T-helper 1 cell (primary cell): ENCODE measurements around the gene MYO6.
A peak's percentile ranks its signal among the peaks of the same experiment; 100 is the strongest.
"Not testable (repeated sequence)": the region's sequence is repeated elsewhere in the genome, so short reads cannot be mapped to it uniquely, and the experiment has no call there.

Experiments used
- DNase-seq, 5 donors: peaks; one replicate each; pipeline ENCODE4 v3.0.0-alpha.2; 2012 to 2020

The MYO6 gene

DNA sequence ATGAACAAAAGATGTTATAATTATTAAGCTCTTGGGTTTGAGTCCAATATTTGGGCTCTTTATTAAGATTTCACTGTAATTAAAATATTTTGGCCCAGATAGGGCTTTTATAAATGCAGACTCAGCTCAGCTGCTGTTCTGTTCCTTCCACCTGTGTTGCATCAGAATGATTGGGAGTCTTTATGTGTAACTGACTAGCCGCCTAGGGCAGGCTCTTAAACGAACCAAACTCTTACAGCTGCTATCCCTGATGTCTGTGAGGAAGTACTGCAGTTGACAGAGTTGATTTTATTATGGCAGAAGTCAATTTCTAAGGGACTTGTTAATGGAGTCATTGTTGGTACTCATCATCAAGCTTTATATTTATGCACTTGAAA is 144.7 kb downstream of the MYO6 start:
- no peak for DNase-seq

DNA sequence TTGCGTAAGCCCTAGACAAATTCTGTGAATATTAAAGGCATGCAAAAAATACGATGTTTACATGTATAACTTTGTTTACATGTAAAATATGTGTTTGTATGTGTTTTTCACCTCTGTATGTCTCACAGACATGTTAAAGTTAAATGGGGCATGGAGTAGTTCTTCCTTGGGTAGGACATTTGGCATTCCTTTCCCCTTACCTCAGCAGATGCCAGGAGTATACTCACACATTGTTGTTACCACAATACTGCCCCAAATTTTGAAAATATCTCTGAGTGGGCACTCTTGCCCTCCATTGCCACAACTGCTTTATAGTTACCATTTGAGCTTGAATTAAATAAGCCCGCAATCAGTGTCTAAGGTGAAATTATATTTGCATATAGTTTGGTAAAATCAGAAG is 147.5 kb downstream of the MYO6 start:
- no peak for DNase-seq

DNA sequence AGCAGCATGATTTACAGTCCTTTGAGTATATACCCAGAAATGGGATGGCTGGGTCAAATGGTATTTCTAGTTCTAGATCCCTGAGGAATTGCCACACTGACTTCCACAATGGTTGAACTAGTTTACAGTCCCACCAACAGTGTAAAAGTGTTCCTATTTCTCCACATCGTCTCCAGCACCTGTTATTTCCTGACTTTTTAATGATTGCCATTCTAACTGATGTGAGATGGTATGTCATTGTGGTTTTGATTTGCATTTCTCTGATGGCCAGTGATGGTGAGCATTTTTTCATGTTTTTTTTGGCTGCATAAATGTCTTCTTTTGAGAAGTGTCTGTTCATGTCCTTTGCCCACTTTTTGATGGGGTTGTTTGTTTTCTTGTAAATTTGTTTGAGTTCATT is 151.2 kb downstream of the MYO6 start:
- DNase-seq: not testable (repeated sequence)

DNA sequence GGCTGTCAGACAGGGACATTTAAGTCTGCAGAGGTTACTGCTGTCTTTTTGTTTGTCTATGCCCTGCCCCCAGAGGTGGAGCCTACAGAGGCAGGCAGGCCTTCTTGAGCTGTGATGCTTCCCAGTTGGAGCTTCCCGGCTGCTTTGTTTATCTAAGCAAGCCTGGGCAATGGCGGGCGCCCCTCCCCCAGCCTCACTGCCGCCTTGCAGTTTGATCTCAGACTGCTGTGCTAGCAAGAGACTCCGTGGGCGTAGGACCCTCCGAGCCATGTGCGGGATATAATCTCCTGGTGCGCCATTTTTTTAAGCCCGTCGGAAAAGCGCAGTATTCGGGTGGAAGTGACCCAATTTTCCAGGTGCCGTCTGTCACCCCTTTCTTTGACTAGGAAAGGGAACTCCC is 156.1 kb downstream of the MYO6 start:
- not testable (repeated sequence) for DNase-seq

DNA sequence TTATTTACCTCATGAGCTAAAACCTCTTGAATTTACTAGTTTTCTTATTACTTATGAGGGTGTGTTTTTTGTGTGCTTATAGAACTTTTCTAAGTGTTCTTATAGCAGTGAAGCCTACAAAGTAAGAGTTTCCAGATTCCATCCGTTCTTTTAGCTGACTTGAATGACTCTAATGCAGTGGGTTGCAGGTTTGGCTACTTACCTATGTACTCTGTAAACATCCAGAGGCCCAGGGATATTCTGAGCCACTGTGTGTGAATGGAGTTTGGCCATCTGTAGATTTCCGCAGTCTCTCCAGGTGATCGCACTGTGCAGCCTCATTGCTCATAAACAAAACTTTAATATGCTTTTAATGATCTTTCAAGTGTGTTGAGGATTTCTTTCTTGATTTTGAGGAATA is 157.8 kb downstream of the MYO6 start:
- DNase-seq: no peak

DNA sequence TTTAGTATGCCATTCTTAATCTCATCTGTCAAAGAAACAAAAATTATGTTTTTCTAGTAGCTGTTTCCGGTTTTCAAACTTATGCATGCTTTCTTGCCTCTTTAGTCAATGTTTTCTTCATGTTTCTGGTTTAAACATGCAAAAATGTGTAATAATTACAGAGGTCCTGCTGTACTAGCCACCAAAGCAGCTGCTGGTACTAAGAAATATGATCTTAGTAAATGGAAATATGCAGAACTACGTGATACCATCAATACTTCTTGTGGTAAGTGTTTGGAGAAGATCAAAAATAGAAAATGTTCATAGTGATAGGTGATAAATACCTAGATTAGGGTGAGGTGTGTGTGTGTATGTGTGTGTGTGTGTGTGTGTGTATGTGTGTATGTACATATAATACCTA is 158.4 kb downstream of the MYO6 start:
- DNase-seq: no peak

DNA sequence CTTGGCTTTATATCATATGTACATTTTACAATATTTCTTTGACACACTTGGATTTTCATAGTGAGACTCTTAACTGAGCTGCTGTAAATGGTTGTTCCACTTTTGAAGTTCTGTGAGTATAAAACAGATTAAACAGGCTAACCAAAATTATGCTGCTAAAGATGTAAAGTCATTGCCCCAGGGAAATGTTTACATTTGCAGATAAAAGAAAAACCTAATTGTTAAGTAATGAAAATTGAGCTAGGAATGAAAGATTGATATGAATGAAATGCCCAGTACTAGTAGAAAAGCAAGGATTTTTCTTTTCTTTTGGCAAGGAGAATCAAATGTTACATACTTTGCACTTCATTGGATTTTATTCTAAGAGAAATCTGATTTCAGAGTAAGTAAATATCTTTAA is 164.0 kb downstream of the MYO6 start:
- no peak for DNase-seq

DNA sequence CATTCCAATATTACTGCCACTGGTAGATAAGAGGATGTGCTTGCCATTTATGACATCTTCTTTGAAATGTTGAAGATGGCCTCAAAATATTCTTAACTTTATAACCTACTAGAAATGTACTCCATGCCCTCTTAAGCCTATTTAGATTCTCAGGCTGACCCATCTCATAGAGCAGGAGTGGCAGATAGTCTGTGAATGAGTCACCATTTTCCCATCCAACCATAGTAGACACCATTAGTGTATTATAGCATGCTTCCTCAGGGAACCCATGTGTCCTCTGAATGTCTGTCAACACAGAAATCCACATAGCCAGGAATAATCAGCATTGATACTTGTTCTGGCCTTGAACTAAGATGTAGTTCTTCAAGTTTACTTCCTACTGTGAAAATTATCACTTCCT is 173.2 kb downstream of the MYO6 start:
- no peak for DNase-seq

DNA sequence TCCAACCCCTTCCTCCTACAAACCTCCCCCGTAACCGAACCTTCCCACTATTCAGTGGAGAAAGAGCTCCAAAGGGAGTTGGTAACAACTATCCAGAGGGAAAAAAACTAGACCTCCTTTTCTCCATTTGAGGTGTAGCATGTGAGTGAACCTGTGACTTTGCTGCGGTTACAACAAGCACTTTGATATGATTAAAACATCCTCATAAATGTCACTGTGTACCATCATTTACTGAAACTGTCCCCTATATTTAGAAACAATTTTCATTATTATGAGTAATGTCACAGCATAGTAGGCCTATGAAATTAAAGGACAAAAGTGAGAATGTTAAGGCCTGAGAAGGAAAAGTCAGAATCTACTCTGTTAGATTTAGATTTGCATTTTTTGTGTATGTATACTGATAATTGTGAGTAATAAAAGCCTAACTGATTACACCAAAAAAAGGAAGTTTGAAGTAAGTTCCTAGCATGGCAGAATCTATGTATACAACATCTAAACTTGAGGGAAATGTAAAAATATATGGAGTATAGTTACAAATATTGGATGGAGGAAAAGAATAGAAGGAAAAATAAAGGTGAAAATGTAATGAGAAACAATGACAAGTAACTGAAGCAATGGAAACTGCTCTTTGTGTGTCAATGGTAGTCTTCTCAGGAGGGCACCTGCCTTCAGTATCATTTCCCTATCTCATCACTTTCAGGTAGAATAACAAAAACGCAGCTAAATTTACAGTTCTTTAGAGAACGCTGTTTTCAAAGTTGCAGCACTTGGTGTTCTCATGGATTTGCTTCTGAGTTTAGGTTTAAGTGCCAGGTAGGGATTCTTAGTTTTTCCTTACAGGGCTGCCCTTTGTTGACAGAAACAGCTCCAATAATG is 177.5 kb downstream of the MYO6 start:
- DNase-seq: no peak

DNA sequence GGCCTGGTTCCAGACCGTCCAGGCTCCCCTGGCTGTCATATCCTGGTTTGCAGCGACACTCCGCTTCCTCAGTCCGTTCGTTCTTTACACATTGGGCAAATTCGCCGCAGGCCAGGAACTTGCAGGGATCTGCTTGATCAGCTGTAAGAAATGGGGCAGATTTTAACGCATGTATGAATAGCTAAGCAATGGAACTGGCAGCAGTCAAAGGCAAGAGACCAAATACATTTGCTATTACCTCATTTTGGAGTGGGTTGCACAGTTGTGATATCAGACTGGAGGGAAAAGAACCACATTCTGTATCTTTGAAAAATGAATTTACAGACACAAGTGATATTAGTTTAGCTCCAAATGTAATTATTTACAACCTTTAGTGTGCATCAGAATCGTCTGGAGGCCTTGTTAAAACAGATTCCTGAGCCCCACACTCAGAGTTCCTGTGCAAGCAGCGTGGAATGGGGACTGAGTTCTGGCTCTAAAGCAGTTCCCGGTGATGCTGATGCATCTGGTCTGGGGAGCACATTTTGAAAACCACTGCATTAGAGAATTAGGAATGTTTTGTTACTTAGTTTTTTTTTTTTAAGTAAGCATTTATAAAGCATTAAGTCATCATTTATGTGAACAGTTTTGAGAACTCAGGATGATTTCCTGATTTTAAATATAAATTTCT is 182.1 kb downstream of the MYO6 start:
- DNase-seq: no peak

DNA sequence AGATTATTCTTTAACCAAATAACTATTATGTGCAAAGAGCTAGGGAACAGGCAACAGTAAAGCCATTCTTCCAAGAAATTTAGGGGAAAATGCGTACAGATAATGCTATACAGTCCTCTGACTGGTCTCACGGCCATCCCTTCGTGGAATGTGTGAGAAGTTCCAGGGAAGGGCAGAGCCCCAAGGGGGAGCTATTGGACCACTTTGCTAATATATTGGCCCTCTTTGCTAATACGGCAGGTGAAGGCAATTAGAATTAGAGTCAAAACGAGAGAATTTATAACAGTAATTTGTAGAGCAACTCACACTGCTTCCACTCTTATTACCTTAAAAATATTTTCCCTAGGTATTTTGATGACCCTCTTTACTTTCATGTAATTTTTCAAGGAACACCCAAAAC is 183.0 kb downstream of the MYO6 start:
- DNase-seq: no peak

DNA sequence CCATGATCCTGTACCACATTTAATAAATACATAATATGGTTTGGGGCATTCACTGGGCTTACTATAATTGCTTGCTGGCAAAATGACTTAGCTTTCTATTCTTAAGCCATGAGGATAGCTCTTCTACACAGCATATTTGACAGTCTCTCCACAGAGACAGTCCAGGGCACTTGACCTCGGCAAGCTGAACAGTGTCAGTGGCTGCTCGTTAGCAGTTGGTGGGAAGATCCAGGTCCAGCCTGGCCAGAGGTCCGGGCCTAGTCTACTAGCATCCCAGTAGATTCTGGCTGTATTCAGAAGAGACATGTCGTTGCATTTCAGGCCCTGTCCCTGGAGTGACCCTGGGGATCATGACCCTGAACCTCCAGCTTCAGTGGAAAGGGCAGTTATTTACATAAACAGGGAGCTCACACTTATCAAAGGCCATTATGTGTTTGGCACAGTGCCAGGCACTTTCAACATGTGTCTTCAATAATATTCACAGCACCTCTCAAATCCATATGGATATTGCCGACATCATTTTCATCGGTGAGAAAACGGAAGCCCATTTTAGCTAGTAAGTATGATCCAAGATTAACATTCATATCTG is 184.4 kb downstream of the MYO6 start:
- no peak for DNase-seq

DNA sequence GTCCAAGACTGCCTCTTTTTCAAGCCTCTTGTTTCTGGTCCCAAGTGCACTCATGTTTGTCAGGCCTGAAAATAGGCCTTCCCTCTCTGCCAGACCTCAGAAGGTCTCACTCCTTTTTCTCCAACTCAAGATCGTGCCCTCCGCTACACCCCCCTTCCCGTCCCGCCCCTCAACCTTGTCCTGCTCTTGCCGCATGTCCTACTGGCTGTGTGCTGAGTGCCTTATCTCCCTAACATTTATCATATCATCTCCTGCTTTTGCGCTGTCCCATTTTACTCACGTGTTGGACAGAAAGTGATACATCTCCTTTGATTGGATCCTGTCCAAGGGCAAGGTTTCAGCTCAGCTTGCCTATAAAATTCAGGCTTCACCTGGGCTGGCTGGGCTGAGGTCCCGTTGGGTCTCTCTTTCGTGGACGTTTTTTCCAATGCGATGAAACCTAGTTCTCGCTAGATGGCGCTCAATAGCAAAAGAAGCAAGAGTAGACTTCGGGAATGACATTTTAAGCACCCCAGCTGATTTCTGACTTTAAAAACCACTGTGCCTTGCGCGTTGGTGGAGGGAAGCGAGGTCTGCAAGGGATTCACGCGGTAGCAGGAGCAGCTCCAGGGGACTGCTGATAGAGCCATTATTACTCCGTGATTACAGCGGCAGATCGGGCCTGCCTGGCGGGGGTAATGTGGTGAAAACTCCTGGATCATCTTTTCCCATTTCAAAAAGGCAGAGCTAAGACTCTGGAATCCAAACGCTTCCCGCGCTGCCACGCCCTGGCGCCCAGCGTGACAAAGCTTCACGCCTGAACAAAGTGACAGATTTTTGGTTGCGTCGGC is 185.8 kb downstream of the MYO6 start:
- DNase-seq: peak in 2 of 5 donors; percentile 6 to 32

DNA sequence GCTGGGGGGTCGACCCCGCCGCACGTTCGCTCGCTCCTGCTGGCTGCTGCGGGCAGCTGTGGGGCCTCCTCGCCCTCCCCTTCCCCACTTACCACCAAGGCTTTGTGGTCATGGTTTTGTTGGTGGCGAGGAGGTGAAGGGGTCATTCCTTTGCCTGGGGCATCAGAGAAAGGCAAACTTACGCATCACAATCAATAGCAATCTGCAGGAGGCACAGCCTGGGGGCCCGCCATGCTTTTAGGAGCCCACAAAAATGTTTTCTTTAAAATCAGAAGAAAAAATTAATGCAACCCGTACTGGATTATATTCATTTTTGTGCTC is 186.4 kb downstream of the MYO6 start:
- no peak for DNase-seq

DNA sequence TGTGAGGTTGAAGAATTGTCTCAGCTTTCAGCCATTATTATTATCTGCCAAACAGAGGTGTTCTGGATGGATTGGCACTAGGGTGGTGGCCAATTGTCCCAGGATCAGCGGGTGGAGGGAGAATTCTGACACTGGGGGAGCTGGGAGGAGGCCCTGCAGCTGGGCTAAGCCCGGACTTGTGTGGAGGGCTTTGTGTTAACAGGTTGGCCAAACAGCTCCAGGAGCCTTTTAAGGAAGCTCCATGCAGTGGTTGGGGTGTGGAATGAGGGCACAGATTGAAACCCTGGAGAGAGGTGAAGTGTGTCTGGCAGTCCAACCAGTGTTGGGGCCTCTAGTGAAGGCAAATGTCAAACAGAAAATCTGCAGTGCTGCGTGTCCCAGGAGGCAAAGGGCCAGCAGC is 187.6 kb downstream of the MYO6 start:
- DNase-seq: no peak

DNA sequence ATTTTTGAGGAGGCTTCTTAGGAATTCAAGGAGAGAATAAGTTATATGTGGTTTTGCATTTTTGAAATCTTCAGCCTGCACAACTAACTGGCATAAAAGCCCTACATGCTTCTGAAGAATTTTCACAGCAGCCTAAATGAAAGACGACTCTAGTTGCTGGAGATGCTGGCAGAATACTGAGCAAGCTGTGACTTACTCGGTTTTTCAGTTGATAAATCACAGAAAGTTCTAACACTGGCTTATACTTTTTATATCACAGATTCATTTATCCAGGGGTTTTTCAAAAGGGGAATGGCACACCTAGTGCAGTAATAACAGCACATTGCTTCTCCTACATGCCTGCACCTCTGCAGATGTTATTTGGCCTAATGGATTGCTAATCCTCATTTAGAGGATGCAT is 188.8 kb downstream of the MYO6 start:
- DNase-seq: no peak

DNA sequence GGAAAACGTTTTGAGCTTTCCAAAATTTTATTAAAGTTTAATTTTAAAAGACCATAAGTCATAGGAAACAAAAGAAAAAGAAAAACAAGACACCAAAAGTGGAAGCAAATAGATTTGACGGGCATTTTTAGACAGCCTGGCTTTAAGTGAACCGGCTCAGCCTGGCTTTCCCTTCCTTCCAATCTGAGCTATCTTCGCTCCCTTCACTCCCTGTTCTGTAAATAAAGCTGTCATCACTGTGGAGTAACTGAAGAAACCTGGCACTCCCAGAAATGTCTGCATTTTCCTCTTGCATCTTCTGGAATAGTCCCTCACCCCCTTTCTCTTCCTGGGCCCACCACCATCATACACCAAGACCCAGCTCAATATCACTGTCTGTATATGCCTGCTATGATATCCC is 191.5 kb downstream of the MYO6 start:
- DNase-seq: no peak

DNA sequence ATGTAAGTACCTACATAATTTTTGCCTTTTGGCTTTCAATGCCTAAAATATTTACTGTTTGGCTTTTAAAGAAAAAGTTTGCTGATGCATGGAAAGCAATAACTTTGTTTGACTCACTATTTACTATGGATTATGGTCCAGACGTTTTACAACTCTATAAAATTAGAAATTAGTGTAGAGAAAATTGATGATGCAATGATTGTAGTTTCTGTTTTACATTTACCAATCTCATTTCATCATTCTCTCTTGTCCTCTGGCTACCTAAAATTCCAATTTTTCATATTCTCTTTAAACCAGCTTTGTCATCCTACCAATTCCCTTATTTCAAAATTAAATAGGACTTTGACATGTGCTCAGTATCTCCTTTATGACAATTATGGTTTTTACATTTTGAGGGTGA is 192.5 kb downstream of the MYO6 start:
- DNase-seq: no peak

DNA sequence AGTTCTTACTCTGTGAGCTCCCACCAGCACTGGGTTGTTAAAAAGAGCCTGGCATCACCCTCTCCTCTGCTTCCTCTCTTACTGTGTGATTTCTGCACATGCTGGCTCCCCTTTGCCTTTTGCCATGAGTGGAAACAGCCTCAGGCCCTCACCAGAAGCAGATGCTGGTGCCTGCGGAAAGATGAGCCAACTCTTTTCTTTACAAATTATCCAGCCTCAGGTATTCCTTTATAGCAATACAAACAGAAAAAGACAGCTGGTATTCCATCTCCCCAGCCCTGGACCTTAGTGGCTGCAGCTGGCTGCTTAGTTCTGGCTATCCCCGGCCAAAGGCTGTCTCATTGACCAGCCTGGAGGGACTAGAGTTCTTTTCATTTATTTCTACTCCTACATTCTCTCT is 194.3 kb downstream of the MYO6 start:
- DNase-seq: no peak

DNA sequence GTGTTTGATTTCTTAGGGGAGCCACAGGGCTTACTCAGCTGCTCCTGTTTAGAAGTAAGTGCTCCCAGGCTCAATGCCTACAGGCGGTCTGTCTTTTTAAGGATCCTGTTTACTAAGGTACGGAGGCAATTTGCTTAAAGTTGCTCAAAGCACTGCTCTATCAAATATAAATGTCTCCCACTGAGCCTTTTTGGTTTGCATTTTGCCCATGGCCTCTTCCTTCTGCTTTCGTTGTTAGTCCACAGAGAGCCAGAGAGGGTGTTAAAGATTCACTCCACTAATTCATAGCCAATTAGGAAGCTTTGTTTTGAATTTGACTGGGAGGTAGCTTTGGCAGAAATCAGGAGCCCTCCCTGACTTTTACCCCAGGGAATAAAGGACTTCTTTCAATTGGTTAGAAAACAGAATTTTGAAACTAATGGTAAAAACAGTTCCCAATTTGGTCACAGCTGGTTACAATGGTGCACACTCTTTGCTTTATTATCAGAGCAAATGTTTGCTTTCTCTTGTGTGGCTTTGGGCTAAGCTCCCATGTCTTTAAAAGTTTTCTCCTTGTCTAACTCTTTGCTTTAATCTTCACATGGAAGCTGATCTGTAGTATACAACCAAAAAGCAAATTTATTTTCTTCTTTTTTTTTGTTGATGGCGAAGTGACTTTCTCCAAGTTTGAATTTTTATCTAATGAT is 197.2 kb downstream of the MYO6 start:
- DNase-seq: no peak

DNA sequence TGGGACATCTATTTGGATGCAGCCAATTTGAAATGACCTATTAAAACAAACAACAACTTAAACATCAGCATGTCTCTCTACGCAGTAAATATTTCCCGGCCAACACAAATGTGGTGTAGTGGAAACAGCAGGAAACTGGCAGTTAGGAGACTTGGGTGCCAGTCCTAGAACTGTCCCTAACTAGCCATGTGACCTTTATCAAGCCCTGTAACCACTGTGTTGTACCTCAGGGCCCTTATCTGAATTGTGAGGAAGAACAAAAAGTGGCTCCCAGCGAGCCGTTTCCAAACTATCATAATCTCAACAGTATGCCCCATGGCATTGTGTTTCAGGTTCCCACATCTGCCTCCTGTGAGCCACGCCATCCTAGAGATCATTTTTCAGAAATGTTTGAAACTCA is 198.9 kb downstream of the MYO6 start:
- no peak for DNase-seq

DNA sequence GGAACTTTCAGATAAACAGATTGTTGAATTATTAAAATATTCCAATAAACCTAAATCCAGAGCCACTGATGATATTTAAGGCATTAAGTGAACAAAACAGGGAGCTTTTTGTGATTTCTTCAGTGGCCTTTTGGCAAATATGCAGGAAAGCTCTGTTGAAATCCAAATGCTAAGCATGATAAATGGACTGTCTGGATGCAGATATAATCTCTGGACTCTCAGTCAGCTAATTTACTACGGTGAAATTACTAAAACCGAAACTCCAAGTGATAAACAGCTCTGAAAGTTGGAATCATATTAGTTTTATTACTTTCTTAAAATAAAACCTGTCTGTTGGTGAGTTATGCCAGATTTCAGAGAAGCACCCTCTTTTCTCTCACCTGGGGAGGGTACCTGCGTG is 203.1 kb downstream of the MYO6 start:
- no peak for DNase-seq

DNA sequence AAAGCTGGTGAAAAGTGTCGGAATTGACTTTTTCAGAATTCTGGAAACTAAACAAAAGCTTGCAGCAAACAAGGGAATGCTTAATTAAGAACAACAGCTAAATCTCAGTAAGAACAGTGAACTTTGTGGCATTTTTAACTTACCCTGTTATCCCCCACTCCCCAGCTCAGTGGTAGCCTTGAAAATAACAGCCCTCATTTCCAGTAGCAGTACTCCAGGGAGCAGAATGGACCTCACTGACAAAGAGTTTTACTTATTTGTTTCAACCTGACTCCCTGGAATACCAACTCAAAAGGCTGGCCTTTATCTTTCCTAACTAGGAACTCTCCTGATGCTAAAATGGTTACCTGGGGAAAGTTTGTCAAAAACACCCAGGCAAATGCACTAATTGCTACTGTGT is 214.5 kb downstream of the MYO6 start:
- DNase-seq: no peak
